Muscle of leg (tissue), 11 donors: ENCODE measurements around the gene CEACAM4. TPM values are rescaled to one million over a fixed set of nuclear protein-coding genes. Genes with fewer than 3 reads are reported as not detected.
A peak's percentile ranks its signal among the peaks of the same experiment; 100 is the strongest.

Source experiments
- DNase-seq: peaks from one replicate; pipeline ENCODE4 v3.0.0; 2013
- H3K27ac ChIP-seq: one replicate; pipeline ENCODE4 v1.5.1; 2013; ENCODE audit warnings: mild to moderate bottlenecking, low read length, control low read depth
- H3K27me3 ChIP-seq: one replicate; pipeline ENCODE4 v1.6.1; 2013; ENCODE audit warnings: low read length; ENCODE audit not compliant: control insufficient read depth, insufficient read depth
- H3K36me3 ChIP-seq: one replicate; pipeline ENCODE4 v1.6.1; 2013; ENCODE audit warnings: low read length; ENCODE audit not compliant: control insufficient read depth, insufficient read depth
- H3K4me1 ChIP-seq: one replicate; pipeline ENCODE4 v1.6.1; 2013; ENCODE audit warnings: low read length; ENCODE audit not compliant: control insufficient read depth, insufficient read depth
- H3K4me3 ChIP-seq: one replicate; pipeline ENCODE4 v1.5.1; 2013; ENCODE audit warnings: low read length, control low read depth
- H3K9me3 ChIP-seq: replicated peaks from 2 replicates; pipeline ENCODE4 v1.6.1; 2013; ENCODE audit warnings: low read depth, low read length; ENCODE audit not compliant: control insufficient read depth
- WGBS: methylation state at CpG from one replicate; pipeline ENCODE4 v1.1.5; 2013; ENCODE audit warnings: missing lambda C conversion rate; ENCODE audit not compliant: insufficient coverage; 5-methylcytosine and 5-hydroxymethylcytosine counted together
- polyA plus RNA-seq, 8 donors: library from polyadenylated mRNA; unstranded; fragments of 120-200 nt; gene quantifications; one replicate each; pipeline versions ENCODE4 v1.2.1 to v1.2.3, GENCODE V29; 2013; ENCODE audit warnings: inconsistent platforms in 1 of 8, low replicate concordance in 1 of 8; ENCODE audit not compliant: insufficient read length in 8 of 8, insufficient read depth in 1 of 8
- total RNA-seq: library from RNA; stranded (reverse); fragments of 120-200 nt; gene quantifications from one replicate; pipeline ENCODE4 v1.2.4, GENCODE V29; 2013

CEACAM4 gene
- total and polyA plus RNA-seq, 9 donors: 0.10 to 0.35 (median 0.25) TPM; not detected in 3

DNA sequence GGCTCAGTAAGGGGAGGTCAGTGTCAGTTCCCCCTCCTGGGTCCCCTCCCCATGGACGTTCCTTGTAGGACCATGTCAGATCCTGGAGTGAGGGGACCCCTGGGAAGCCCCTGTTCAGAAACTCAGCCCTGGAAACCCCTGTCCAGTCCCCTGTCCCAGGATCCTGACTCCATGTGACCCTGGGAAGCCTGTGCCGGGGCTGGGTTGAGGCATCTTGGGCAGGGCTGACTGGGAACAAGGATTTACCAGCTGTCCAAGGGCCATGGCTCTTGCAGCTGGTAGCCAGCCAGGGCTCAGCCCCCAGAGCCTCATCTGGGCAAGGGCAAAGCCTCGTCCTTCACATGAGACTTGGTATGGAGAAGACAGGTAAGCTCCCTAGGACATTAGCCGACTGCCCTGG, 25.1 kb downstream of the CEACAM4 start:
- H3K4me1 ChIP-seq: no peaks in the 10 kb centered on the region
- 50% methylated on average over 4 of the region's 4 CpGs for WGBS
- DNase-seq: no peak
- H3K36me3 ChIP-seq: no peaks in the 10 kb centered on the region
- no peak overlapping the region for H3K27ac ChIP-seq
- no peak overlapping the region for H3K4me3 ChIP-seq
- no peaks in the 10 kb centered on the region for H3K9me3 ChIP-seq
- no peaks in the 10 kb centered on the region for H3K27me3 ChIP-seq

DNA sequence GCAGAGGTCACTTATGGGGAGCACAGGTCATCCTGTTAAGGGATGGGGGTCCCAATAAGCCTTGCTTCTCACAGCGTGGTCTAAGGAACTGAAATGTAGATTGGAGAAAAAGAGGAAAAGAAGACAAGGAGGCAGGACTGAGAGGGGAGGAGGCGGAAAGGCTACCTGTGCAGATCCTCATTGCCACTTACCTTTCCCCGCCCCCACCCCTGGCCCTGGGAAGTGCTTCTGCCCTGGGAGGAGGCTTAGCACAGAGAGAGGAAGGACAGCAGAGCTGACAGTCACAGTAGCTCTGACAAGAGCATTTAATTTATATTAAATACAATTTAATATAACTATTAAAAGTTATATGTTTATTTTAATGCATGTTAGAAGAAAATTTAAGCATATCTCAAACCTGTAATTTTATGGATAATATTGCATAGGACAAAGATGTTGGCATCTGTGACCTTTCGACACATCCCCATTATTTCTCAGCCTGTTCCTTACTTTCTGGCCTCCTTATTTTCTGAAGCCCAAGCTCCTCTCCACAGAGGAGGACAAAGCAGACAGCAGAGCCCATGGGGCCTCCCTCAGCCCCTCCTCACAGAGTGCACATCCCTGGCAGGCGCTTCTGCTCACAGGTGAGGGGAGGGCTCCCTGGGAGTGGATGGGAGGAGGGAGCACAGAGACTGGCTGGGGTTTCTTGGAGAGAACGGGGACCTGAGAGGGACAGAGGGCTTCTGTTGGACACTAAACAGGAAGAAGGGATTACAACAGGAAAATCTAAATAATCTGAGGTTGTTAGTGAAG, 27.5 kb downstream of the CEACAM4 start:
- 10% methylated on average over 2 of the region's 6 CpGs for WGBS
- DNase-seq: no peak
- H3K27ac ChIP-seq: no peak overlapping the region
- no peaks in the 10 kb centered on the region for H3K36me3 ChIP-seq
- no peaks in the 10 kb centered on the region for H3K9me3 ChIP-seq
- no peak overlapping the region for H3K4me3 ChIP-seq
- no peaks in the 10 kb centered on the region for H3K4me1 ChIP-seq
- no peaks in the 10 kb centered on the region for H3K27me3 ChIP-seq

DNA sequence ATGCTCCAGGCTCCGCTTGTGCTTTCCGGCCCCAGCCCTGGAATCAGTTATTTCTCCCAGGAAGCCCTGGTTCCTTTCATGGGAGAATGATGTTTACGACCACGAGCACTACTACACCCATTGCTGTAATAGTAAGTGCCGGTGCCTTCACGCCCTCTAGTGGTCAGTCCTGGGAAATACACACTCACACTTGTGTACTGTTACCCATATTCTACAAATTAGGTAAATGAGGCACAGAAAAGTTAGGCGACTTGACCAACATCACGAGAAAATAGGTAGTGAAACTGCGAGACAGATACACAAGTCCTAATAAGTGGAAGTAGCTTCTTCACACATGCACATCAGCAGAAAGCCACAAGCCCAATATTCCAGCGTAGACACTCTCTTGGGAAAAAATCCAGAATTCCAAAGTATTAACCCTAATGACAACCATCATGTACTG, 29.3 kb downstream of the CEACAM4 start:
- H3K9me3 ChIP-seq: no peaks in the 10 kb centered on the region
- no peak overlapping the region for H3K4me3 ChIP-seq
- H3K4me1 ChIP-seq: no peaks in the 10 kb centered on the region
- H3K36me3 ChIP-seq: no peaks in the 10 kb centered on the region
- no peaks in the 10 kb centered on the region for H3K27me3 ChIP-seq
- H3K27ac ChIP-seq: no peak overlapping the region
- peak; percentile 67 for DNase-seq
- WGBS: 8% methylated on average over 2 of the region's 10 CpGs

DNA sequence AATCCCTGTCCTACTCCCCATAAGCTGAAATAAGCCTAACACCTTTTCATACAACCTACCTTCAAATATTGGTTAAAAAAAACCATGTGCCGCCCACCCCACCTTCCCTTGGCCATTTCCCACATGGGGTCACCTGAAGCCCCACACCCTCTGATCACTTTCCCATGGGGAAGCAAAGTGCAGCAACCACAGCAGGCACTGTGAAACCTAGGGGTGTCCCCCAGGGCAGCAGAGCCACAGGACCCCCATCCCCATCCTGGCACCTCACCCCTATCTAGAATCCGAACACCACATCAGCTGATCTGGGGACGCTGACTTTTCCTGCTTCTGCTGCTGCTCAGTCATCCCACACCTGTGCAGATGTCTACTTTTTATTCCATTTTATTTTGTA, 31.0 kb downstream of the CEACAM4 start:
- Histone ChIP-seq H3K9me3 (no peaks in the 10 kb centered on the region), H3K4me3 (no peak overlapping the region), H3K27me3 (no peaks in the 10 kb centered on the region), H3K27ac (no peak overlapping the region), H3K4me1 (no peaks in the 10 kb centered on the region), H3K36me3 (no peaks in the 10 kb centered on the region)
- WGBS: 49% methylated on average over 2 of the region's 3 CpGs
- DNase-seq: no peak

DNA sequence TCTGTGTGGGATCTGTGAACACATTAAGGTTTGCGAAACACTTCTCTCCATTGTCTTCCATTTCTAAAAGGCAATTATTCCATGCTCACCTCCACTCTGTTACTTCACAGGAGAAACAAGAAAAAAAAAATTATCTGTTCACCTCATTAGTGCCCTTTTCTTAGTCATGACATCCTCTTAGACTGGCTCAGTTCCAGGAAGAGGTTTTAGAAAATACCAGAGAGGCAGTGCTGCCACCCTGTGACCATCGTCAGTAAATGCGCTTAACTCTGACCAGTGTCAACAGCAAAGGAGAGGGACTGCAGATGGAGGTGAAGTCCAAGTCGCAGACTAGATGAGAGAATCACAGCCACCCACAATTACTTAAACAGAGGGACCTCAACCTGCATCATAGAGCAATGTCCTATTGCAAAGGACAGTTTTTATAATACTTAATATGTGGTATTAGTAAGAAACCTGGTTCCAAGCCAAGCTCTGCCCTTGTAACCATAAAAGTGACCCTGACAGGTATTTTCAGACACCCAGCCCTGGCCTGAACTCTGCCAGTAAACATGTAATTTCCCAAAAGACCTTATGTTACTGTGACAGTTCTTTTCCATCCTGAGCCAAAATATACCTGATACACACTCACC, 31.5 kb downstream of the CEACAM4 start:
- H3K9me3 ChIP-seq: no peaks in the 10 kb centered on the region
- DNase-seq: peak; percentile 65
- no peaks in the 10 kb centered on the region for H3K36me3 ChIP-seq
- no peak overlapping the region for H3K27ac ChIP-seq
- H3K4me1 ChIP-seq: no peaks in the 10 kb centered on the region
- WGBS: no CpG with 5 or more reads among the region's 4 CpGs
- H3K27me3 ChIP-seq: no peaks in the 10 kb centered on the region
- H3K4me3 ChIP-seq: no peak overlapping the region

DNA sequence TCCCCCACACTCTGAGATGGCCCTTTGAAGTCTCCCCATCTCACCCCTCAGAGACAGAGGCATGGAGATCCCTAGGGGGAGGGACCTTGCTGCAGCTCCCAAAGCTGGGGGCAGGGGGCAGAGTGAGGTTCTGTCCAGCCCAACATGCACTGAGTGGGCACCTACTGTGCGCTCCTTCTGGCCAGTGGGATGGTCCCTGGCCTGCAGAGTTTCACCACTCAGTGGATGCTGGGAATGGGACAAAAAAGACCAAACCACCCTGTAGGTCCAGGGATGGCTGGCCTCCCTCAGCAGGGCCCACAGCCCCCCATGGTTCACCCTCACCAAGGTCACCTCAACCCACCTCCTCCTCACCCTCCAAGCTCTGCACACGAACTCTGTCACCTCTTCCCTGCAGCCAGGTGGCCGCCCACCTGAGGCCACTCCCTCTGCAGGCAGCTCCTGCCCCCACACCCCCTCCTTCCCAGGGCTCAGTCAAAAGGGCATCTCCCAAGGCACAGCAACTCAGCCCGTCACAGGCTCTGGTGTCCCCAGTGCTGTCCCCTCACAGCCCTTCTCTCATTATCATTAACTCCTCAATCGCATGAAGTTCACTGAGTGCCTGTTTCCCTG, 34.8 kb downstream of the CEACAM4 start:
- Histone ChIP-seq H3K36me3 (no peaks in the 10 kb centered on the region), H3K4me1 (no peaks in the 10 kb centered on the region), H3K9me3 (no peaks in the 10 kb centered on the region), H3K27me3 (no peaks in the 10 kb centered on the region), H3K4me3 (no peak overlapping the region), H3K27ac (no peak overlapping the region)
- 38% methylated on average over 5 of the region's 5 CpGs for WGBS
- no peak for DNase-seq

DNA sequence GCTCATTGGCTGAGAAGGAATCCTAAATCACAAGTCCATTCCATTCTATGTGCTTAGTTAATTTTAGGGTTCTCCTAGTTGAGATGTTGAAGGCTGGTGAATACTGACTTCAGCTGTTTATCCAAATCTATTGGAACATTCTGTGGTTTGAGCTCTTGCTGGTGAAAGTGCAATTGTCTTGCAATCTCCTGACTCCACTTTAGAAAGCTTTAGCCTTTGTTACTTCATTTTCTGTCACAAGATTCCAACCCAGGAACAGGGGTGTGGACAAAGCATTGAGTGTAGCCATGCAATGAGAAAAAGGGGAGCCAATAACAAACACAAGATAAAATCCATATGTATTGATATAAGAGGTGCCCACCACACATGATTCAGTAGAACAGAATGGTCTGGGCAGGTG, 35.9 kb downstream of the CEACAM4 start:
- no peak for DNase-seq
- Histone ChIP-seq H3K9me3 (no peaks in the 10 kb centered on the region), H3K4me1 (no peaks in the 10 kb centered on the region), H3K4me3 (no peak overlapping the region), H3K36me3 (no peaks in the 10 kb centered on the region), H3K27me3 (no peaks in the 10 kb centered on the region), H3K27ac (no peak overlapping the region)

DNA sequence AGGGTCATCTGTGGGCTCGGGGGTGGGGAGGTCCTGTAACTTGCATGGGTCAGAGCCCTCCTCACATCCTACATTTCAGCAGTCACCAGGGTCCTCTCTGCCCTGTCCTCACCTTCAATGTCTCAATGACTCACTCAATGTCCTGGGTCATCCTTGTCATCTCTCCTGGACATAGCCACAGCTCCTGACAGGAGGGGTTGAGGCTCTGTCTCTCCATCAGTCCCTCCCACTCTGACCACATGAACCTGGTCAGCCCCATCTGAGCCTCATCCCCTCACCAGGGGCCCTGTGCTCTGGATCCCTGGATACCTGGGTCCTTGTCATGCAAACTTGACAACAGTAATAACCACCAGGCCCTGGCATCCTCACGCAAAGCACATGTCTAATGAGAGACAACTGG, 37.5 kb downstream of the CEACAM4 start:
- no peaks in the 10 kb centered on the region for H3K36me3 ChIP-seq
- H3K4me1 ChIP-seq: no peaks in the 10 kb centered on the region
- H3K27me3 ChIP-seq: no peaks in the 10 kb centered on the region
- H3K4me3 ChIP-seq: no peak overlapping the region
- WGBS: 47% methylated on average over 2 of the region's 2 CpGs
- no peaks in the 10 kb centered on the region for H3K9me3 ChIP-seq
- DNase-seq: no peak
- H3K27ac ChIP-seq: no peak overlapping the region

DNA sequence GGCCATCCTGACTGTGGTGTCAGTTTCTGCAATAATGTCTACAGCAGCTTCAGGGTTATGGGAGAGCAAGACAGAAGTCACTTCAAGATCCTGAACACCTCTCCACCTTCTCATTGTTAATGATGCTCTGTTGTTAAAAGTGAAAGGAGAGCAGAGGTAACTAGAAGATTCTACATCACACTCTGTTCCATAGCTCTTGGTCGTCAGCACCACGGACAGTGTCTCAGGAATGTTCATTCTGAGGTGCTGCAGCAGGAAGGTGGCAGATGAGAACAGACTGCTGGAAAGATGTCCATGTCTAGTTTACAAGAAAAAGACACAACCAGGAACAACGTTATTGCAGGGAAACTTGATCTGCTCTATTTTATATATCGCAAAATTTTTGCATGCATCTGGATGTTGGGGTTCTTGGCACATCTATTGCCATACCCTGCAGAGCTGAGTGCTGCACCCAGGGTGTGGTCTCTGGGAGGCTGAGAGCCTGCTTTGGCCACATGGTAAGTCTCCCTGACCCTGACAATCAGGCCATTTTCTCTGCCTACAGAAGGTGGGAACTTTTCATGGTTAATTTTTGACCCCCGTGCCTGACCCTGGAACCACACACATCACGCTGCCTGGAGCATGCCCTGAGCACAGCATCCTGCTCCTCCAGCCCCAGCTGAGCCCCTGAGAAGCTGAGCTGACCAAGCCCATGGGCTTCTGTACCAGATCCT, 38.2 kb downstream of the CEACAM4 start:
- no peak overlapping the region for H3K4me3 ChIP-seq
- peak; percentile 45 for DNase-seq
- WGBS: 31% methylated on average over 4 of the region's 6 CpGs

DNA sequence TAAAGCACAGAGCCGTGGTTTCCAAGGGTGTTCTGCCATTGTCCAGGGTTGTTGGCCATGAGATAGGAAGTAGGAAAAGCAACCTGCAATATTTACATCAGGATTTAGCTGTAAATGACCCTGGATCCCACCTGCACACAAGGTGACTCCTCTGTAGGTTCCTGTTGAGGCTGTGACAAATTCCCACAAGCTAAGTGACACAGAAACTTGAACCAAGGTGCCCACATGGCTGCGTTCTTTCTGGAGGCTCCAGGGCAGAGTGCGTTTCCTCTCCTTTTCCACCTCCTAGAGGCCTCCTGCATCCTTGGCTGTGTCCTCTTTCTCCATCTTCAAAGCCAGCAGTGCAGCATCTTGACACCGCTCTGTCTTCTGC, 39.0 kb downstream of the CEACAM4 start:
- H3K27ac ChIP-seq: no peak overlapping the region
- no peaks in the 10 kb centered on the region for H3K9me3 ChIP-seq
- H3K4me3 ChIP-seq: no peak overlapping the region
- DNase-seq: no peak
- WGBS: 88% methylated on average over 2 of the region's 4 CpGs
- H3K36me3 ChIP-seq: no peaks in the 10 kb centered on the region
- no peaks in the 10 kb centered on the region for H3K27me3 ChIP-seq
- no peaks in the 10 kb centered on the region for H3K4me1 ChIP-seq

More for the DNA sequence above, 38.2 kb downstream of the CEACAM4 start:
- Histone ChIP-seq H3K4me1 (no peaks in the 10 kb centered on the region), H3K36me3 (no peaks in the 10 kb centered on the region), H3K27ac (no peak overlapping the region), H3K27me3 (no peaks in the 10 kb centered on the region), H3K9me3 (no peaks in the 10 kb centered on the region)
